GM13977 (cell line): Measurements from ENCODE around the gene FAM72D.
"Not testable (repeated sequence)": the region's sequence is repeated elsewhere in the genome, so short reads cannot be mapped to it uniquely, and the experiment has no call there.

ENCODE experiments used
- DNase-seq: peaks from one replicate; pipeline ENCODE4 v3.0.0; 2012; ENCODE audit warnings: low spot score
- in situ Hi-C: fragments of 300-500 bp; cut with MboI; formaldehyde crosslinking; loops from one replicate; pipeline ENCODE4 v1.12.0; 2022; ENCODE audit warnings: low sequenced_read_pairs, low pct_unique_long_range_greater_than_20kb, mixed read lengths, inconsistent platforms; ENCODE audit not compliant: unreplicated experiment

FAM72D gene

DNA sequence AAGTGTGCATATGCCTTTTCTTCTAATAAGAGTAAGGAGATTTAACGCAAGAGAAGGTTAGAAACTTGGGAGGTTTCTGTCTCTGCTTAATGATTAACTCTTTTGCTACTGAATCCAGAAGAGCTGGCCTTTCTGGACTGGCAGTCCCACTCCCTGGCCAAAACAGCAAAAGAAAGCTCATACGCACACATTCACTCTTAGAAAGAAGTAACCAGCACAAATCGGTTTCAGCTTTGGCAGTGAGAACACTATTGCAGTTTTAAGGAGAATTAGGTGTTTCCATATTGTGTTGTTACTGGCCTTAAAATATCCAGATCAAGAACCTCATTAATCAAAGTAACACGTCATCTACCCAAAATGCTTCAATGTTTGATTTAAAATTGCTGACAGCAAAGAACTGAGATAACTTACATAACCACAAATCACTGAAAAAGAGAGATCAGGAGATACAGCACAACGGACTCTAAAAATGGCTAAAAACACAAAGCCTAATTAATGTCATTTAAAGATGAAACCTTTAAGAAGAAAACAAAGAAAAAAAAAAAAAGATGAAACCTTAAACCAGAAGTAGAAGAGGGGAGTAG, 16.9 kb upstream of the FAM72D start:
- DNase-seq, in situ Hi-C loops: not testable (repeated sequence)

DNA sequence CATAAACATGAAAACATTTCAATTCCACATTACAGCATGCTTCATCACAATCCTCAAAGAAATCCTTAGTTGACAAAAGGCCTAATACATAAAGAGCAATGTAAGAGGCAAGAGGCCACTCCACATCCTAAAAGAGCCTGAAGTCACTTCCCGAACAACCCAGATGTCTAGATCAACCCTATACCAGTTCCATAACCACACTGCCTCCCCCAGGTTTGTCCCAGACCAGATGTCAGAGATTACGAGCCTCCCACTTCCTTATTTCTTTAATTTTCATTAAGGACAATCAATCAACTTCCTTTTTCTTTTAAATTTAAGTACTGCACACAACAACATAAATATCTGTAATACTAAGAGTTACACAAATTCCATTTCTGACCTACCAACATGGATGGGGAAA, 16.0 kb upstream of the FAM72D start:
- DNase-seq, in situ Hi-C loops: not testable (repeated sequence)

GRCh38 chr1:145080193-145080592, 15.6 kb upstream of the FAM72D start:
- in situ Hi-C loops, DNase-seq: not testable (repeated sequence)

DNA sequence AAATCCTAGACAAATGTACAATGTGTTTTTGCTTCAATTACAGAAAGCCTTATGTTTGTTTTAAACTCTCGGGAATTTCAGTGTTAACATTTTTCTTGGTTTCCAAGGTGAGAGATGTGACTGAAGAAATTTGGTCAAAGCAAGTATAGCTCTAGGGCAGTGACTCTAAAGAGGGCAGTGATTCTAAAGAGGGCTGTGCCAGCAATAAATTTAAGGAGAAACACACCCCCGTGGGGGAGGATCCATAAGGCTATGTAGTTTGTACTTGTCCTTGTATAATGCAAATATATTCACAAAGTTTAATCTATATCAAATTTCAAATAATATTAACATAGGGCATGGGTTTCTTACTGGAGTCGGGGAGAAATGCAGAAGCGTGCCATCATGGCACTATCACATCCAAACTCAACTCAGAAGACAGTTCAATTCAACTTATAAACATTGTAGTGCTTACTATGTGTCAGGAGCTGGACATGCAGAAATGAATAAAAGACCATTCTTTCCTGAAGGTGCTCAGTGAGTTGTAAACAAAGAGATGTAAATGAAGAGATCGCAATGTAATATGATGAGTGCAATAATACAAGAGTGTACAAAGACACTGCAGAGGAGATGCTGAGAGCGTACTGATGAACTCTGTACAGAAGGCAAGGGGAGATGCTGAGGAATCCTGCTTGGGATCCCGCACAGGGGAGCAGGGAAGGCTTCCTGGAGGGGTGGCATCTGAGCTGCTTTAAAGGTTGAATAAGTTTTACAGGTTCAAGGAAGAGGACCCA, 13.1 kb upstream of the FAM72D start:
- in situ Hi-C loops, result not testable (repeated sequence)

DNA sequence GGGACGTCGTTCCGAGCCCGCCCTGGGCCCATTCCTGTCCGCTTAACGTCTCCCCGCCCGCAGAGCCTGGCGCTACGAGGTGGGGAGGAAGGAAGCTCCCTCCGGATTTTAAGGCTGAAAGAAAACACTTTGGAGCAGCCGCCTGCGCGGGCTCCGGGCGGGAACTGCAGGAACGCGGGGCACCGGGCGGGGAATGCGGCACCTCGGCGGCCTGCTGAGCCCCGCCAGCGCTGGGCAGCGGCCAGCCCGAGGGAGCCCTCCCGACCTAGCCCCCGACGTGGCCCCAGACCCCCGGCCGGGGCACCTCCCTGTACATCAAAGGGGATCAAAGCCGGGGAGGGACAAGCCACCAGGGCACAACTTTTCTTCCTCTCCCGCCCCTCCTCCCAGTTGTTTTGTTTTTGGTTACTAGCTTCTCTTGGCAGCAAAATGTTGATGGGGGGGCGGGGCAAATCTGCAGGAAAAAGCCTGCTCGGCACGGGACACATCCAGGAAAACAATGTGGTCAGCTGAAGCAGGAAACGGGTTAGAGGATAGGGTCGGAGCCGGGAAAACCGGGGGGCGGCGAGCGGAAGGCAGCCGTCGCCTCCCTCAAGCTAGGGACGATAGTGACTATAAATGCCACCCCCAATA, 2.1 kb upstream of the FAM72D start:
- in situ Hi-C loops, DNase-seq: not testable (repeated sequence)

More for the DNA sequence above, 13.1 kb upstream of the FAM72D start:
- DNase-seq, result not testable (repeated sequence)

- DNase-seq, in situ Hi-C loops: not testable (repeated sequence)
Observed at GRCh38 chr1:145094655-145095211, 1.0 kb upstream of the FAM72D start.

GRCh38 chr1:145101725-145102124, 6.0 kb downstream of the FAM72D start:
- DNase-seq, in situ Hi-C loops: not testable (repeated sequence)

- DNase-seq, in situ Hi-C loops: not testable (repeated sequence)
Observed at GRCh38 chr1:145103294-145103693, 7.5 kb downstream of the FAM72D start.

DNA sequence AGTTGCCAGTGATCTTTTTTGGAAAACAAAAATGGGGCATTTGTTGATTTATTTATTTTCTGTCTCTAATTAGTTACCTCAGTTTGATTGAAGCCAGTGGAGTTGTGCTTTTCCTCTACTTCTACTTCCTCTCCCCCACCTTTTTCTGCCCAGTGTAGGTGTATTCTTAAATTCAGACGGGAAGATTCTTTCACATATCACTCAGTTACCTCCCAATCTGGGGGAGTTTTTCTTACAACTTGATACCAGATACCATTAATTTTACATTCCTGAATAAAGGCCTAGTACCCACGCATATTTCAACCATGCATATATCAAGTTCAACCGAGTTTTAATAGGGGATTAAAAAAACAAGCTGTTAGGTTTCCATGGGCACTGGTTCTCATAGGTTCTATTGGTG, 15.9 kb downstream of the FAM72D start:
- DNase-seq, in situ Hi-C loops: not testable (repeated sequence)

DNA sequence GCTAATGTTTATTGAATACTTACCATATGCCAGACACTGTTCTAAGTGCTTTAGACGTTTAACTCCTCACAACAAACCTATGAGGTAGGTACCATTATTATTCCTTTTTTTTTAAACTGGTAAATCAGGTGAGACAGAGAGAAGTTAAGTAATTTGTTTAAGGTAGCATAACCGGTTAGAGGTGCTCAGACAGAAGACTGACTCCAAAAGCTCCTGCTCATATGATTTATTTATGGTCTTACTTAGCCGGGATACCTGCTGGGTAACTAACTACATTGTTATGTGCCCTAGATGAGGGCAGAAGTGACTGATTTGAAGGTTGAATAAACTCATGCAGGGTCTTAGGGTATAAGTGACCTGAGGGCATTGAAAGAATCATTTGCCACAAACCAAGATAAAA, 16.9 kb downstream of the FAM72D start:
- DNase-seq, in situ Hi-C loops: not testable (repeated sequence)

- in situ Hi-C loops, DNase-seq: not testable (repeated sequence)
Observed at GRCh38 chr1:145114560-145115057, 18.8 kb downstream of the FAM72D start.

GRCh38 chr1:145115587-145116493, 20.1 kb downstream of the FAM72D start:
- DNase-seq, in situ Hi-C loops: not testable (repeated sequence)

- in situ Hi-C loops, DNase-seq: not testable (repeated sequence)
Observed at GRCh38 chr1:145119842-145120241, 24.1 kb downstream of the FAM72D start.

- not testable (repeated sequence) for DNase-seq
Observed at GRCh38 chr1:145122344-145123061, 26.7 kb downstream of the FAM72D start.

DNA sequence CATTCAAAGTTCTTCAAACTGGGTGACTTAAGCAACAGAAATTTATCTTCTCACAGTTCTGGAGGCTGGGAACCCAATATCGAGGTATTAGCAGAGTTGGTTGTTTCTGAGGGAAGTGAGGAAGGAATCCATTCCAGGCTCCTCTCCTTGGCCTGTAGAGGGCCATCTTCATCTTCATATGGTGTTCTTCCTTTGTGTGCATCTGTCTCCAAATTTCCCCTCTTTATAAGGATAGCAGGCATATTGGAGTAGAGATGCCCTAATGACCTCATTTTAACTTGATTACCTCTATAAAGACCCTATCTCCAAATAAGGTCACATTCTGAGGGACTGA, 27.3 kb downstream of the FAM72D start:
- DNase-seq, in situ Hi-C loops: not testable (repeated sequence)

More at GRCh38 chr1:145122344-145123061, 26.7 kb downstream of the FAM72D start:
- in situ Hi-C loops, result not testable (repeated sequence)

- DNase-seq, in situ Hi-C loops: not testable (repeated sequence)
Observed at GRCh38 chr1:145123992-145124641, 28.3 kb downstream of the FAM72D start.
